Measurements from ENCODE around the gene FAM13B. TPM values are rescaled to one million over a fixed set of nuclear protein-coding genes. Genes with fewer than 3 reads are reported as not detected.
"Not testable (repeated sequence)": the region's sequence is repeated elsewhere in the genome, so short reads cannot be mapped to it uniquely, and the experiment has no call there.

The FAM13B gene
- total and polyA plus RNA-seq, 8 donors = 23.8 to 53.3 (median 46.6) TPM

DNA sequence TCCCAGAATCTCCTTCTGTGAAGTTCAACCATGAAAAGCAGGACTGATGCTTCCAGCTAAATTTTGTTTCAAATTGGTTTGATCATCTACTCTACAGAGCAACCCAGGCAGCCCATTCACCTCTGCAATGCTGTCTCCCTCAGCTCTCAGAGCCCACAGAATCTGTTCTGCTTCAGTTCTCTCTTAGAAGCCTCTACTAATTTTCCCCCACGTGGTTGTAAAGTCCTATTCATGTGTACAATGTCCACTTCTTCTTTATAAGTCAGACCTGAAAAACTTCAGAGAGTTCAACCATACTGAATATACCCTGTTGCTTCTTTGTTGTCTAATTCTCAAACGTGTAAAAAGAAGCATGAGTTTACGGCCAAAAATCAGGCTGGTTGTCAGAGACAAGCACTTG is 21.3 kb upstream of the FAM13B start:
- TF ChIP-seq, protein P1, sequence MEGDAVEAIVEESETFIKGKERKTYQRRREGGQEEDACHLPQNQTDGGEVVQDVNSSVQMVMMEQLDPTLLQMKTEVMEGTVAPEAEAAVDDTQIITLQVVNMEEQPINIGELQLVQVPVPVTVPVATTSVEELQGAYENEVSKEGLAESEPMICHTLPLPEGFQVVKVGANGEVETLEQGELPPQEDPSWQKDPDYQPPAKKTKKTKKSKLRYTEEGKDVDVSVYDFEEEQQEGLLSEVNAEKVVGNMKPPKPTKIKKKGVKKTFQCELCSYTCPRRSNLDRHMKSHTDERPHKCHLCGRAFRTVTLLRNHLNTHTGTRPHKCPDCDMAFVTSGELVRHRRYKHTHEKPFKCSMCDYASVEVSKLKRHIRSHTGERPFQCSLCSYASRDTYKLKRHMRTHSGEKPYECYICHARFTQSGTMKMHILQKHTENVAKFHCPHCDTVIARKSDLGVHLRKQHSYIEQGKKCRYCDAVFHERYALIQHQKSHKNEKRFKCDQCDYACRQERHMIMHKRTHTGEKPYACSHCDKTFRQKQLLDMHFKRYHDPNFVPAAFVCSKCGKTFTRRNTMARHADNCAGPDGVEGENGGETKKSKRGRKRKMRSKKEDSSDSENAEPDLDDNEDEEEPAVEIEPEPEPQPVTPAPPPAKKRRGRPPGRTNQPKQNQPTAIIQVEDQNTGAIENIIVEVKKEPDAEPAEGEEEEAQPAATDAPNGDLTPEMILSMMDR (IDR thresholded peaks at IDR 0.05) = no peak
- Histone ChIP-seq H3K4me1 (no peaks in the 10 kb centered on the region), H3K27me3 (peaks cover 0 to 7% of the 10 kb centered on the region in 2 donors), H3K27ac (no peak overlapping the region), H3K9me3 (no peaks in the 10 kb centered on the region), H3K4me3 (no peak overlapping the region), H3K36me3 (no peaks in the 10 kb centered on the region)
- no peak for ATAC-seq
- no peak for DNase-seq
- intact Hi-C loops (cut with DNase I) = no loop called here

DNA sequence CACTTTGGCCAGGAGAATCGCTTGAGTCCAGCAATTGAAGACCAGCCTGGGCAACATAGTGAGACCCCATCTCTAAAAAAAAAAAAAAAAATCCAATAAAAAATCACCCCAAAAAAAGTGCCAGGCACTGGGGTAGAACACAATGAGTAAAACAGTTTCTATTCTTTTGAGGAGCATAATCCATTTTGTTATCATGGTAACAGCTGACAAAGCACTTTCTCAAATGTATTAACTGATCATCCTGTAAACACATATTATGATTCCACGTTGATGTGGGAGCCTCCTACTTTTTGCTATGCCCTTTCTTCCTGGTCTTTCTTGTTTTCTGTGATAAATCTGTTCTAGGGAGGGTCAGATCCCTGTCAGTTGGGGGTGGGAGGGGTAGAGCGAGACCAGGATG is 20.7 kb upstream of the FAM13B start:
- intact Hi-C loops (cut with DNase I) = no loop called here
- DNase-seq (no peak), ATAC-seq (no peak)
- H3K36me3 ChIP-seq = no peaks in the 10 kb centered on the region
- H3K27ac ChIP-seq = no peak overlapping the region
- H3K27me3 ChIP-seq = peaks cover 0 to 7% of the 10 kb centered on the region in 2 donors
- TF ChIP-seq, protein P1 (IDR thresholded peaks at IDR 0.05) = no peak
- H3K9me3 ChIP-seq = no peaks in the 10 kb centered on the region
- H3K4me3 ChIP-seq = no peak overlapping the region
- H3K4me1 ChIP-seq = no peaks in the 10 kb centered on the region

DNA sequence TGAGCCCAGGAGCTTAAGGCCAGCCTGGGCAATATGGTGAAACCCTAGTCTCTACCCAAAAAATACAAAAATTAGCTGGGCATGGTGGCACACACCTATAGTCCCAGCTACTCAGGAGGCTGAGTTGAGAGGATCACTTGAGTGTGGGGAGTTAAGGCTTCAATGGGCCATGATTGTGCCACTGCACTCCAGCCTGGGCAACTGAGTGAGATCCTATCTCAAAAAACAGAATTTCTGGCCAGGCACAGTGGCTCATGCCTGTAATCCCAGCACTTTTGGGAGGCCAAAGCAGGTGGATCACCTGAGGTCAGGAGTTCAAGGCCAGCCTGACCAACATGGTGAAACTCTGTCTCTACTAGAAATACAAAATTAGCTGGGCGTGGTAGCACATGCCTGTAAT is 19.8 kb upstream of the FAM13B start:
- ATAC-seq; H3K9me3 ChIP-seq; H3K36me3 ChIP-seq; H3K4me1 ChIP-seq; H3K4me3 ChIP-seq; H3K27ac ChIP-seq; intact Hi-C loops (cut with DNase I); DNase-seq; H3K27me3 ChIP-seq: not testable (repeated sequence)

DNA sequence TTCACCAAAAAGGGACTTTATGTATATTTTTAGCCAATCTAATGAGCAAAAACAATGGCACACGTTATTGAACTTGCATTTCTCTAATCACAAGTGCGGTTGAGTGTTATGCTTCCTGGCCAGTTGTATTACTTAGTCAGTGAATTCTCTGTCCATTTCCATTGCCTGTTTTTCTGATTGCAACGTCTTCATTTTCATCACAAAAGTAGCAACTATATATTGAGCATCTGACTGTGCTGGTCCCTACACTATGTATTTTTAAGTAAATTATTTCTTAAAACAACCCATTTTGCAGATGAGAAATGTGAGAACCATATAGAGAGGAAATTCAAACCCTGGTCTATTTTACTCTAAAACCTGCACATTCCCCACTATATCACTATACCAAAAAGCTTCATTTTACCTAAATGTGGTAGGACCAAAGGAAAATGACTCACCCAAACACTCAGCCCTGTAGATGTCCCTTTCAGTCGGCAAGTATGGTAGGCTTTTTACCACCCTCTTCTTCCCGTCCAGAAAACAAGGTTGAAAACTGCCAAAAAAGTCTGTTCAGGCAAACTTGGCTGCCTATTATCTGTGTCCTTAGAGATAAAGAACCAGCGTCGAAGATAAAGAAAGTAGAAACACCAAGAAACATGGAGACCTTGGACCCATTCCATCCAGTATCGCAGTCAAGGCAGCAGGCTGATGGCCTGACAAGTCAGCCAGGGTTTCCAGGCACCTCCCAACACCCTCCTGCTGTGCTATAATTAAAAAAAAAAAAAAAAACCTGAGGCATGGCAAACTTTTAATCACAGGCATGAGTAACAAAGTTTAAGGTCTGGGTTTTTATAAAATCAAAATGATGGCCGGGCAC is 18.8 kb upstream of the FAM13B start:
- H3K4me1 ChIP-seq = no peaks in the 10 kb centered on the region
- no peaks in the 10 kb centered on the region for H3K36me3 ChIP-seq
- H3K27me3 ChIP-seq = peaks cover 0 to 6% of the 10 kb centered on the region in 2 donors
- no peaks in the 10 kb centered on the region for H3K9me3 ChIP-seq
- DNase-seq (no peak), ATAC-seq (no peak)
- TF ChIP-seq, protein P1 (IDR thresholded peaks at IDR 0.05) = no peak
- no peak overlapping the region for H3K4me3 ChIP-seq
- intact Hi-C loops (cut with DNase I) = no loop called here
- H3K27ac ChIP-seq = no peak overlapping the region

DNA sequence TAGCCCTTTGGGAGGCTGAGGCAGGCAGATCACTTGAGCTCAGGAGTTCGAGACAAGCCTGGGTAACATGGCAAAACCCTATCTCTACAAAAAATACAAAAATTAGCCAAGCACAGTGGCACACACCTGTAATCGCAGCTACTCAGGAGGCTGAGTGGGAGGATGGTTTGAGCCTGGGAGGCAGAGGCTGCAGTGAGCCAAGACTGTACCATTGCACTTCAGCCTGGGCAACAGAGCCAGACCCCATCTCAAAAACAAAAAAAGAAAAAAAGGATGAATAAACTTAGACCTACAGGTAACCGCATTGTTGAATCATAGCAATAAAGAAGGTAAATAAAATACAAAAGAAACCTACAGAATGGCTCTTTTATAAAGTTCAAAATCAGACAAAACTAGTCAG is 12.4 kb upstream of the FAM13B start:
- H3K9me3 ChIP-seq; H3K27me3 ChIP-seq; ATAC-seq; DNase-seq; intact Hi-C loops (cut with DNase I); H3K36me3 ChIP-seq; H3K27ac ChIP-seq; H3K4me3 ChIP-seq: not testable (repeated sequence)
- H3K4me1 ChIP-seq = peaks cover 0 to 11% of the 10 kb centered on the region in 2 donors

DNA sequence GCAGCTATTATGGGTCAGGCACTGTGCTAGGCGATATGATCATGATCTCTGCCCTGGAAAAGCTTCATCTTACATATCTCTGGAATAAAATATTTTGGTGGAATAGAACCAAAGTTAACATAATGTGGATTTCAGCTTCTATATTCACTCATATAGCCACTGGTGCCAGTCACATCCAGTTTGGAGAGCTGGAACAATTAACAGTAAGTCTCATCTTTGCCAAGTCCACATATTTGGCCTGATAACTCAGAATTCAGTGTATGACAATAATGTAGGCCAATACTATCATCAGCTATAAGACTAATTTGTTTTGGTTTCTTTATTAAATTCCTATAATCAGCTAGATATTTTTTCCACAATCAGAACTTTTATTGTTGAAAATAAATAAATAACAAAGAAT is 5.9 kb upstream of the FAM13B start:
- TF ChIP-seq, protein P1 (IDR thresholded peaks at IDR 0.05) = no peak
- no peak overlapping the region for H3K27ac ChIP-seq
- H3K27me3 ChIP-seq = no peaks in the 10 kb centered on the region
- no peak for DNase-seq
- no peaks in the 10 kb centered on the region for H3K9me3 ChIP-seq
- H3K4me1 ChIP-seq = peaks cover 0 to 24% of the 10 kb centered on the region in 2 donors
- no peak overlapping the region for H3K4me3 ChIP-seq
- intact Hi-C loops (cut with DNase I) = no loop called here
- H3K36me3 ChIP-seq = no peaks in the 10 kb centered on the region
- no peak for ATAC-seq
